H1 (cell line): Measurements from ENCODE around the gene NMRK2. TPM values are rescaled to one million over a fixed set of nuclear protein-coding genes. Genes with fewer than 3 reads are reported as not detected.

Source experiments
- BACH1 ChIP-seq: IDR thresholded peaks from 2 replicates; pipeline ENCODE4 v1.6.1; 2012; ENCODE audit warnings: low read length, improper control_type of control experiment
- PHF8 ChIP-seq: fragments of 200-600 bp; sonication (generic); conservative IDR thresholded peaks from 2 replicates; pipeline ENCODE4 v1.7.1; 2012; ENCODE audit warnings: low read depth, mild to moderate bottlenecking, inconsistent platforms, low read length, moderate library complexity
- RAD21 ChIP-seq, 2 experiments: IDR thresholded peaks in 1 of 2; conservative IDR thresholded peaks in 1 of 2; 2 replicates each; pipeline ENCODE4 v1.6.1; 2011; ENCODE audit warnings: low read depth in 2 of 2, low read length in 2 of 2, improper control_type of control experiment in 1 of 2, inconsistent platforms in 1 of 2, mild to moderate bottlenecking in 1 of 2, moderate library complexity in 1 of 2
- SP1 ChIP-seq: IDR thresholded peaks from 2 replicates; pipeline ENCODE4 v1.6.1; 2011; ENCODE audit warnings: low read depth, low read length
- polyA plus RNA-seq, 7 experiments: library from polyadenylated mRNA; depleted of rRNA in 3 of 7; stranded (reverse) in 5 of 7; unstranded in 2 of 7; fragments of >200 nt in 5 of 7; fragments of 200-250 nt in 2 of 7; gene quantifications; 1 replicate in 5 of 7; 2 replicates in 1 of 7; 4 replicates in 1 of 7; pipeline versions ENCODE4 v1.2.1 to v1.2.3, GENCODE V29; 2011 to 2013; ENCODE audit warnings: missing spikeins in 2 of 7, mixed read lengths in 2 of 7
- total RNA-seq: library from RNA; stranded (reverse); fragmentation: NEBNext Ultra II Directional; extraction: Animal tissue kit (Norgen Biotek cat#: 25700); gene quantifications from 2 replicates; pipeline ENCODE4 v1.2.1, GENCODE V29; 2021
- TF ChIP-seq, protein P1 (sequence below): IDR thresholded peaks from 2 replicates; pipeline ENCODE4 v1.6.1; 2012; ENCODE audit warnings: low read length, inconsistent platforms

NMRK2 gene
- total and polyA plus RNA-seq, 2 of the 8 experiments (the other 6 are each of a cell fraction or from before 2014, with no cell fraction given) = 87.4 to 206 TPM

GRCh38 chr19:3977242-3978143 lies 44.6 kb downstream of the NMRK2 start (continued):
- TF ChIP-seq BACH1 (no peak), RAD21 (IDR thresholded peaks at IDR 0.05 in 1 of 2, conservative IDR thresholded peaks at IDR 0.05 in 1 of 2; ENCODE audit: low read depth in 2 of 2, low read length in 2 of 2) (0 out of 4 replicates have a peak, but pooled peaks of 1 of the 2 experiments have one; percentile 2), PHF8 (no peak), SP1 (peak; percentile 32; the same call in 1 of the 2 replicates)
- TF ChIP-seq, protein P1, sequence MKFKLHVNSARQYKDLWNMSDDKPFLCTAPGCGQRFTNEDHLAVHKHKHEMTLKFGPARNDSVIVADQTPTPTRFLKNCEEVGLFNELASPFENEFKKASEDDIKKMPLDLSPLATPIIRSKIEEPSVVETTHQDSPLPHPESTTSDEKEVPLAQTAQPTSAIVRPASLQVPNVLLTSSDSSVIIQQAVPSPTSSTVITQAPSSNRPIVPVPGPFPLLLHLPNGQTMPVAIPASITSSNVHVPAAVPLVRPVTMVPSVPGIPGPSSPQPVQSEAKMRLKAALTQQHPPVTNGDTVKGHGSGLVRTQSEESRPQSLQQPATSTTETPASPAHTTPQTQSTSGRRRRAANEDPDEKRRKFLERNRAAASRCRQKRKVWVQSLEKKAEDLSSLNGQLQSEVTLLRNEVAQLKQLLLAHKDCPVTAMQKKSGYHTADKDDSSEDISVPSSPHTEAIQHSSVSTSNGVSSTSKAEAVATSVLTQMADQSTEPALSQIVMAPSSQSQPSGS = peak; percentile 53; the same call in 1 of the 2 replicates
